ENCODE data around the gene ANO10. TPM values are rescaled to one million over a fixed set of nuclear protein-coding genes. Genes with fewer than 3 reads are reported as not detected.

The ANO10 gene
- total RNA-seq, 1 experiment from 2014 or later: 23.7 TPM

- BruUV-seq (replicated peaks): no TSS peak
- no peak for DNase-seq
- no peaks in the 10 kb centered on the region for H3K9me2 ChIP-seq (replicated peaks; ENCODE audit: low read length)
These were observed 206.7 kb downstream of the ANO10 start for GRCh38 chr3:43415088-43415487.

GRCh38 chr3:43413676-43414368 lies 208.0 kb downstream of the ANO10 start:
- Histone ChIP-seq H3K36me3 (ENCODE audit: low read depth, low read length) (no peaks in the 10 kb centered on the region), H3K9me2 (replicated peaks; ENCODE audit: low read length) (no peaks in the 10 kb centered on the region), H3K4me2 (ENCODE audit: low read length) (no peak overlapping the region), H3K79me2 (ENCODE audit: low read length) (no peaks in the 10 kb centered on the region), H3K4me3 (ENCODE audit: low read length) (no peak overlapping the region), H3F3A (ENCODE audit: low read length, unreplicated experiment) (no peaks in the 10 kb centered on the region), H4K20me1 (ENCODE audit: low read length) (no peaks in the 10 kb centered on the region), H3K9me3 (ENCODE audit: low read length) (no peaks in the 10 kb centered on the region), H2AFZ (ENCODE audit: low read length) (no peak overlapping the region), H3K9ac (ENCODE audit: low read length) (no peak overlapping the region), H3K4me1 (ENCODE audit: insufficient read depth, low read length) (peaks cover 12% of the 10 kb centered on the region), H3K27ac (ENCODE audit: low read length) (no peak overlapping the region), H3K27me3 (ENCODE audit: low read length) (no peaks in the 10 kb centered on the region)
- no TSS peak for BruUV-seq (replicated peaks)
- intact Hi-C loops (cut with micrococcal nuclease): no loop called here
- no peak for DNase-seq
- CTCF ChIA-PET: no interaction called here
- no peak for ATAC-seq
- TF ChIP-seq CTCF (conservative IDR thresholded peaks at IDR 0.05; ENCODE audit: low read depth, low read length) (no peak), EZH2 (IDR thresholded peaks at IDR 0.05; ENCODE audit: low read length, unreplicated experiment) (no peak), EZH2phosphoT487 (IDR thresholded peaks at IDR 0.05; ENCODE audit: borderline replicate concordance, low read length) (no peak)
- POLR2A ChIA-PET (ENCODE audit: unreplicated experiment): no interaction called here

More at GRCh38 chr3:43415088-43415487, 206.7 kb downstream of the ANO10 start:
- no peaks in the 10 kb centered on the region for H3K79me2 ChIP-seq (ENCODE audit: low read length)
- no peaks in the 10 kb centered on the region for H3K36me3 ChIP-seq (ENCODE audit: low read depth, low read length)
- H3K27me3 ChIP-seq (ENCODE audit: low read length): no peaks in the 10 kb centered on the region
- H3K9ac ChIP-seq (ENCODE audit: low read length): no peak overlapping the region
- H2AFZ ChIP-seq (ENCODE audit: low read length): no peak overlapping the region
- H4K20me1 ChIP-seq (ENCODE audit: low read length): no peaks in the 10 kb centered on the region
- no peaks in the 10 kb centered on the region for H3K9me3 ChIP-seq (ENCODE audit: low read length)
- no peak overlapping the region for H3K27ac ChIP-seq (ENCODE audit: low read length)
- intact Hi-C loops (cut with micrococcal nuclease): no loop called here
- ATAC-seq: no peak
- CTCF ChIA-PET: no interaction called here
- H3K4me2 ChIP-seq (ENCODE audit: low read length): no peak overlapping the region
- no peaks in the 10 kb centered on the region for H3F3A ChIP-seq (ENCODE audit: low read length, unreplicated experiment)
- TF ChIP-seq EZH2phosphoT487 (IDR thresholded peaks at IDR 0.05; ENCODE audit: borderline replicate concordance, low read length) (no peak), EZH2 (IDR thresholded peaks at IDR 0.05; ENCODE audit: low read length, unreplicated experiment) (no peak), CTCF (conservative IDR thresholded peaks at IDR 0.05; ENCODE audit: low read depth, low read length) (no peak)
- POLR2A ChIA-PET (ENCODE audit: unreplicated experiment): no interaction called here
- no peak overlapping the region for H3K4me3 ChIP-seq (ENCODE audit: low read length)
- peaks cover 19% of the 10 kb centered on the region for H3K4me1 ChIP-seq (ENCODE audit: insufficient read depth, low read length)

GRCh38 chr3:43411429-43411828 lies 210.4 kb downstream of the ANO10 start:
- Histone ChIP-seq H3K27me3 (ENCODE audit: low read length) (no peaks in the 10 kb centered on the region), H4K20me1 (ENCODE audit: low read length) (no peaks in the 10 kb centered on the region), H3K36me3 (ENCODE audit: low read depth, low read length) (no peaks in the 10 kb centered on the region), H3K4me1 (ENCODE audit: insufficient read depth, low read length) (no peaks in the 10 kb centered on the region), H3K9ac (ENCODE audit: low read length) (no peak overlapping the region), H3K4me2 (ENCODE audit: low read length) (no peak overlapping the region), H3K9me3 (ENCODE audit: low read length) (no peaks in the 10 kb centered on the region), H3K27ac (ENCODE audit: low read length) (no peak overlapping the region), H3K9me2 (replicated peaks; ENCODE audit: low read length) (no peaks in the 10 kb centered on the region), H2AFZ (ENCODE audit: low read length) (no peak overlapping the region), H3K4me3 (ENCODE audit: low read length) (no peak overlapping the region), H3F3A (ENCODE audit: low read length, unreplicated experiment) (no peaks in the 10 kb centered on the region), H3K79me2 (ENCODE audit: low read length) (no peaks in the 10 kb centered on the region)
- DNase-seq (no peak), ATAC-seq (no peak)
- ChIA-PET POLR2A (ENCODE audit: unreplicated experiment) (interaction anchor here (0.6 kb wide), 1 partner anchor 174 kb away, joined by 4 read pairs; no protein-coding TSS in a partner anchor), CTCF (no interaction called here)
- TF ChIP-seq EZH2 (IDR thresholded peaks at IDR 0.05; ENCODE audit: low read length, unreplicated experiment) (no peak), CTCF (conservative IDR thresholded peaks at IDR 0.05; ENCODE audit: low read depth, low read length) (no peak), EZH2phosphoT487 (IDR thresholded peaks at IDR 0.05; ENCODE audit: borderline replicate concordance, low read length) (no peak)
- intact Hi-C loops (cut with micrococcal nuclease): no loop called here
- no TSS peak for BruUV-seq (replicated peaks)
